Activated CD4-positive, alpha-beta T cell treated with anti-CD3 and anti-CD28 coated beads, Interleukin-2, amount 50 U/mL, for 48 hours (primary cell): Measurements from ENCODE around the gene FADS6.

Experiments used
- DNase-seq, 2 experiments: peaks; one replicate each; pipeline ENCODE4 v3.0.0-alpha.2; 2020

FADS6 gene, protein sequence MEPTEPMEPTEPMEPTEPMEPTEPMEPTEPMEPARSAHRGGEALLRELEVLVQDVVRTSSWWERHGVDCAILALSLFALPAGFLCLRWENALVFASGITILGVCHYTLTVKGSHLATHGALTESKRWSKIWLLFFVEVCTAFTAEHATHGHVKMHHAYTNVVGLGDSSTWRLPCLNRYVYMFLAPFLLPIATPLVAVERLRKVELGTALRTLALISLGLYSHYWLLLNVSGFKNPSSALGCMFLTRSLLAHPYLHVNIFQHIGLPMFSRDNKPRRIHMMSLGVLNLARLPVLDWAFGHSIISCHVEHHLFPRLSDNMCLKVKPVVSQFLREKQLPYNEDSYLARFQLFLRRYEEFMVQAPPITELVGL

DNA sequence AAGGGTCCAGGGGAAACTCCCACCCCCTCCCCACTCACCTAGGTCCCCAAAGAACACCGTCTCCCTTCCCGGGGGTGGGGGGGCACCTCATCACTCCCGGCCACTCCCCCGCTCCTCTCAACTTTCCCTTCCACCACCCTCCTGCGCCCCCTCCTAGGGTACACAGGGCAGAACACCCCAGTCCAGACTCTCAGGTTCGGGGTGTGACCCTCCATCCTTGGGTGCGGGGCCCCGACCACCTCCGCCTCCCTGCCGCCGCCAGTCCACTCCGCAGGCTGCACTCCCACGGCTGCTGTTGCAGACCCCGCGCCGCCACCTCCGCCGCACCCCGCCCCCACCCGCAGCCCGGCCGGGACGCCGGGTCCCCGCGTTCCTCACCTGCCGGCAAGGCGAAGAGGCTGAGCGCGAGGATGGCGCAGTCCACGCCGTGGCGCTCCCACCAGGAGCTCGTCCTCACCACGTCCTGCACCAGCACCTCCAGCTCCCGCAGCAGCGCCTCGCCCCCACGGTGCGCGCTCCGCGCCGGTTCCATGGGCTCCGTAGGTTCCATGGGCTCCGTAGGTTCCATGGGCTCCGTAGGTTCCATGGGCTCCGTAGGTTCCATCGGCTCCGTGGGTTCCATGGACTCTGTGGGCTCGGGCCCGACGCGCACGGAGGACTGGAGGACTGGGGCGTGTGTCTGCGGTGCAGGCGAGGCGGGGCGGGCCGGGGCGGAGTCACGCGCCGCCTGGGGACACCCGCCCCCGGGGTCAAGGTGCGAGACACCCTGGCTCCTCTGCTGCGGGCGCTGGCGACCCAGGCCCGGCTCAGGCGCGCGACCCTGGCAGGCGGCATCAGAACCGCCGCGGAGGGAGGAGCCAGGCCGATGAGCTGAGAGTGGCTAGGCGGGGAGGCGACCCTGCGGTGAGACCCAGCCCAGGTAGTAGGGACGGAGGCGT is at the start of gene FADS6:
TSS of gene FADS6 (minus strand) at position 660 of the 938 bp plus-strand sequence. CDS start at position 622, 38 bp downstream.
- DNase-seq: no peak

DNA sequence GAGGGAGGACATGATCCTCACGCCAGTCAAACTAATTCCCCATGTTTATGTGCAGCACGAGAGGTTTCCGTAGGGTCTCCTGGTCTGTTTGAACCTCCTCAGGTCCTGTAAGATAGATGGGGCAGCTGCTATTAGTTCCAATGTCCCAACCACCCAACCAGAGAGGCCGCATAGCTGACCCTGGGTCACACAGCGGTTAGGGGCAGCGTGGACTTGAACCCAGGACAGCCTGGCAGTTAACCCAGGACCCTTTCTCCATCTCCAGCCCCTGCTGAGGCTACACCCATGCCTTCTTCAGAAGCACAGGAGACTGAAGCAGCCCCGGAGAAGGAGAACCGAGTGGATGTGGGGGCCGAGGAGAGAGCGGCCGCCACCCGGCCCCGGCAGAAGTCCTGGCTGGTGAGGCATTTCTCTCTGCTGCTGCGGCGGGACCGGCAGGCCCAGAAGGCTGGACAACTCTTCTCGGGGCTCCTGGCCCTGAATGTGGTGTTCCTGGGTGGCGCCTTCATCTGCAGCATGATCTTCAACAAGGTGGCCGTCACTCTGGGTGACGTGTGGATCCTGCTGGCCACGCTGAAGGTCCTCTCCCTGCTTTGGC is 47.8 kb upstream of the FADS6 start:
- no peak for DNase-seq

DNA sequence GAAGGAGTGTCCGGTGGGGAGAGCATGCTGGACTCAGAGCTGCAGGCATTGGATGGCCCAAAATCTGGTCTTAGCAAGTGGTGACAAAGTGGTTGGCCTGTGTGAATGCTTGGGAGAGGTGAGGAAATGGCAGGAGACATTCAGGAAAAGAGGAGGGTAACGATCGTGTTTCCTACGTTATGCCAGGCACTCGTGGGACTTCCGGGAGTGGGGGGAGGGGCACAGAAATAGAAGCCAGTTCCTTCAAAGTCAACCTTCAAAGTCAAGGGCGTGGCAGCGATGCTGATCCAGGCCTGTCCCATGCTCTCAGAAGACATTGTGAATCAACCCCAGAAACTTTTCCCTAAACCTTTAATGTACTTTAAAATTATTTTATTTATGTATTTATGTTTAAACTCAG is 46.1 kb upstream of the FADS6 start:
- DNase-seq: no peak

GRCh38 chr17:74938194-74938950 is 44.9 kb upstream of the FADS6 start:
- DNase-seq: no peak

GRCh38 chr17:74937064-74938051 is 43.9 kb upstream of the FADS6 start:
- no peak for DNase-seq

DNA sequence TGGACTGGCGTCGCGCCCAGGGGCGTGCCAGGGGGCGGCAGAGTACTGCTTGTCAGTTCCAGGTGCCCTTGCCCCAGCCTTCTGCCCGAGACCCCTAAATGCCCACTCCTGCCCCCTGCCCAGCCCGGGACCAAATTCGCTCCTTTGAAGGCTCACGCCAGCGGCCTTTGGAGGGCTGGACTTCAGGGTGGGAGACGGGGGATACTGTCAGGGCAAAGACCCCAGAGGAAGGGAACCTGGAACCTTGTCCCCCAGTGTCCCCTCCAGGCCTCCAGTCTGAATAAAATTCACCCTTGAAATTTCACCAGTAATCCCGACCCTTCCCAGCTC is 43.0 kb upstream of the FADS6 start:
- no peak for DNase-seq

- DNase-seq: no peak
Measured at GRCh38 chr17:74935585-74936469, 42.4 kb upstream of the FADS6 start, which contains the start of gene OTOP3. OTOP3 (plus strand) TSS chr17:74935898; CDS start chr17:74935922, 24 bp downstream.

GRCh38 chr17:74935048-74935447 is 41.6 kb upstream of the FADS6 start:
- DNase-seq: no peak

DNA sequence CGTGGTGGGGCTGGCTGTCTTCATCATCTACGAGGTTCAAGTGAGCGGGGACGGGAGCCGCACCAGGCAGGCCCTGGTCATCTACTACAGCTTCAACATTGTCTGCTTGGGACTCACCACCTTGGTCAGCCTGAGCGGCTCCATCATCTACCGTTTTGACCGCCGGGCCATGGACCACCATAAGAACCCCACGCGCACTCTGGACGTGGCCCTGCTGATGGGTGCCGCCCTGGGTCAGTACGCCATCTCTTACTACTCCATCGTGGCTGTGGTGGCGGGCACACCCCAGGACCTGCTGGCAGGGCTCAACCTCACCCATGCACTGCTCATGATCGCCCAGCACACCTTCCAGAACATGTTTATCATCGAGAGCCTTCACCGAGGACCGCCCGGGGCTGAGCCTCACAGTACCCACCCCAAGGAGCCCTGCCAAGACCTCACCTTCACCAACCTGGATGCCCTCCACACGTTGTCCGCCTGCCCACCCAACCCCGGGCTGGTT is 37.2 kb upstream of the FADS6 start:
- DNase-seq: no peak

DNA sequence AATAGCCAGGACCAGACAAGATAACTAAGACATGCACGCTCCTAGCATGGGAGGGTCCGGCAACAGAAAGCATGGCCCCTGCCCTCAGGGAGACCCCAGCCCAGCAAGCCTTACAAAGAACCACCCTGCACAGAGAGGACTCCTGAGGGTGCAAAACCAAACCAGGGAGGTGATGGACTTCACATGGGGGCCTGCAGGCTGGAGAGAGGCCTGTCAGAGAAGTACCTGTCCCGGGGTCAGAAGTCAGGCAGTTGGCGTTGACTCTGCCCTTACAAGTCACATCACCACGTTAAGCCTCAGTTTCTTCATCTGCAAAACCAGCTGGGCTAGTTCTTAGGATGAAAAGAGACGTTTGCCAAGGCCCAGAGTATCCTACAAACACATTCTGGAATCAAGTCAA is 35.4 kb upstream of the FADS6 start:
- no peak for DNase-seq

DNA sequence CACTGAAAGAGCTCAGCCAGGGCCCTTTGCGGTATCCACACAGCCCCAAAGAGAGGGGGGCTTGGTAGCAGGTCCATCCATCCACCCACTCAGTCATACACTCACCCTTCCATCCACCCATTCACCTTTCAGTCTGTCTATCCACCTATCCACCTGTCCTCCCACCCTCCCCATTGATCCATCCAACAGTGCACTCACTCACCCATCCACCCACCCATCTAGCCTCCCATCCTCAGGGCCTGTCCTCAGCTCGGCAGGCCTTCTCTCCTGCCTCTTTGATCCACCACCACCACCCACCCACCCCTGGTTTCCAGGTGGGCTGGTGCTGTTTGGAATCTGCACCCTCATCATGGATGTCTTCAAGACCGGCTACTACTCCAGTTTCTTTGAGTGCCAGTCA is 31.8 kb upstream of the FADS6 start:
- DNase-seq: no peak

GRCh38 chr17:74924250-74924948 is 31.0 kb upstream of the FADS6 start, which contains the start of gene OTOP2:
OTOP2 (plus strand) TSS chr17:74924273; CDS start chr17:74924633, 360 bp downstream.
- DNase-seq: no peak

GRCh38 chr17:74923538-74924249 is 30.3 kb upstream of the FADS6 start:
- peak; percentile 79 to 81 for DNase-seq

DNA sequence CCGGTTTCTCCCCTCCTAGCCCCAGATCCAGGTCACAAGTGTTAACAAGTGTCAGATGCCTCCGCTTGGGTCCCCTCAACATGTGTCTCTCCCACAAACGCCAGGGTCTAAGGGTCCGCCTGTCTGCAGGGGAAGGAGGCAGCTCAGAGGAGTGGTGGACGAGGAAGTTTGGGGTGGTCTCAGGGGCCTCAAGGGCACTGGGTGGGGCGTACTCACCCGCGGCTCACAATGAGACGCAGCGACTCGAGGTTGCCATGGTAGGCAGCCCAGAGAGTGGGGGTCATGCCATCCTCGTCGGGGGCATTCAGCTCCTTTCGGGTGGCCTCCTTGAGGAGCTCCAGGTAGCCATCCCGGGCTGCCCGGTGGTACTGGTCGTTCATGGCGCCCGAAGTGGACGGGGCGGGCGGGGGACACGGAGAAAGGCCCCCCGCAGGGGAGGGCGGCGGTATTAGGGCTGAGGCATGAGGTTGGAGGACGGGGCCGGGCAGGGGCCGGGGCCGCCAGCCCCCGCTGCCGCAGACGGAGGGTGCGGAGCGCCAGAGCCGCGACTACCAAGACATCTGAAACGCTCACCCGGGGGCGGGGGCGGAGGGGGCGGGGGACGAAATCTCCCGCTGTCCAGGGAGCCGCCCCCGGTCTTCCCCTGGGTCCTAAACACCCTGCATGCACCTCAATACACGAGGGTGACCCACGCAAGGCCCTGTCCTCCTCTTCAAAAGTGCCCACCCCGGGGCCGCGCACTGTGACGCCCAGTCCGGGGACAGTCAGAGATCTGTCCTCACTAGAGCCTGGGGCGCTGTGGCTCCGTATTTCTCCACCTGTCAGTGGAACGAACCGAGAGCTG is 29.5 kb upstream of the FADS6 start, which contains the start of gene USH1G:
TSS of gene USH1G (minus strand) at position 562 of the 844 bp plus-strand sequence. CDS start at position 380, 182 bp downstream.
- DNase-seq: no peak

- no peak for DNase-seq
Measured at GRCh38 chr17:74922172-74922571, 28.7 kb upstream of the FADS6 start.

DNA sequence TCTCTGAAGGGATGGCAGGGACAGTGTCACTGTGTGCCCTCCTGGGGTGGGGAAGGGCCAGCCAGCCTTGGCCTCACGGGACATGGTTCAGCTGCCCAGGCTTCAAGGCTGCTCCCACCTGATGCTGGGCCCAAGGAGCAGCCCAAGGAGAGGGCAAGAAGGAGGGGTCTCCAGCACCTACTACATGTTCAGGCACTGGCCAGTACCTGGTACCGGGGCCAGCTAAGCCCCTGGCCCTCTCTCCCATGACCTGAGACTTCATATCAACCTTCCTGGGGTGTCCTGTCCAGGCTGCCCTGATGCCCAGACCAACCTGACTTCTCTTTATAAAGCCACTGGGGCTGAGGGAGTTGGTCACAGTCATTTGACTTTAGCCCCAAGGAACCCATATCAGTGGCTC is 28.3 kb upstream of the FADS6 start:
- DNase-seq: no peak

DNA sequence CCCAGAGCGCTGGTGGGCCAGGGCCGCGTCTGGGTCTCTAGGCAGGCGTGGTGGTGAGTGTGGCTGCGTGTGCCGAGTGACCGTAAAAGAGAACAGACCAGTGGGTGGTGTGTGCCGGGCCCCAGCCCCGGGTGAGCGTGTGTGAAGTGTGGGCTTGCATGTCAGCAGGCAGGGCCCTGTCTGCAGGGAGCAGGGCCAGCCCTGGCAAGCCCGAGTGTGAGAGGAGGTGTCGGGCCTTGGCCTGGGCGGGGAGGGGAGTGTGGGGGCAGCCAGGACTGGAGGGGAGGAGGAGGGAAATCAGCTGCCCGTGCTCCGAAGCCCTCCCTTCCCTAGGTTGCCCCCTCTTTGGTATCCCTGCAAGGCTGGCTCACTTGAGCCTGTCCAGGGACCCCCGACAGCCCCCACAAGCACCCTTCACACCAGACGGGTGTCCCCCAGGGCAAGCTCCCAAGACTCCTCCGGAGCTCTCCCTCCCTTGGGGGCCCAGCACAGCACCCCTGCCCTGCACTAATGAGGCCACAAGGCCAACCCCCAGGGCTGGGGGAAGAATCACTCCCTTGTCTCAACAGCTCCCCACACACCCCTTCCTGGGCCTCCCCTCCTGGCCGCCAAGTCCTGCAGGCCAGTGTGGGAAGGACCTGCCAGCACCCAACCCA is 27.7 kb upstream of the FADS6 start:
- no peak for DNase-seq
